HL-60 (cell line): ENCODE measurements around the gene LRRN2.

Source experiments
- DNase-seq, 2 experiments: peaks; one replicate each; pipeline ENCODE4 v3.0.0-alpha.2; 2010 to 2020; ENCODE audit warnings: low read depth in 1 of 2, low spot score in 1 of 2
- H3K27ac ChIP-seq: fragments of 250-450 bp; sonication (Bioruptor Pico); replicated peaks from 2 replicates; pipeline ENCODE4 v1.5.1; 2020; ENCODE audit warnings: mild to moderate bottlenecking, moderate library complexity
- H3K27me3 ChIP-seq: fragments of 250-450 bp; sonication (Bioruptor Pico); 2 replicates; pipeline ENCODE4 v1.5.1; 2021; ENCODE audit warnings: mild to moderate bottlenecking, moderate library complexity; ENCODE audit not compliant: insufficient read depth, poor library complexity, severe bottlenecking
- H3K4me3 ChIP-seq: replicated peaks from 2 replicates; pipeline ENCODE4 v1.5.1; 2011; ENCODE audit warnings: mild to moderate bottlenecking, control low read depth, low read length; ENCODE audit not compliant: insufficient read depth
- GABPA ChIP-seq: IDR thresholded peaks from 2 replicates; pipeline ENCODE4 v1.6.1; 2012; ENCODE audit warnings: low read depth
- POLR2AphosphoS5 ChIP-seq: IDR thresholded peaks from 2 replicates; pipeline ENCODE4 v1.6.1; 2012; ENCODE audit warnings: low read depth
- SPI1 ChIP-seq: IDR thresholded peaks from 2 replicates; pipeline ENCODE4 v1.6.1; 2012; ENCODE audit warnings: low read depth, mild to moderate bottlenecking, borderline replicate concordance
- TF ChIP-seq, protein P1 (sequence below): IDR thresholded peaks from 2 replicates; pipeline ENCODE4 v1.6.1; 2012; ENCODE audit warnings: low read depth; ENCODE audit not compliant: insufficient replicate concordance
- TF ChIP-seq, protein P2 (sequence below): IDR thresholded peaks from one replicate; pipeline ENCODE4 v1.5.1; 2011; ENCODE audit warnings: low read length, control low read depth, inconsistent platforms; ENCODE audit not compliant: insufficient read depth

Gene LRRN2

DNA sequence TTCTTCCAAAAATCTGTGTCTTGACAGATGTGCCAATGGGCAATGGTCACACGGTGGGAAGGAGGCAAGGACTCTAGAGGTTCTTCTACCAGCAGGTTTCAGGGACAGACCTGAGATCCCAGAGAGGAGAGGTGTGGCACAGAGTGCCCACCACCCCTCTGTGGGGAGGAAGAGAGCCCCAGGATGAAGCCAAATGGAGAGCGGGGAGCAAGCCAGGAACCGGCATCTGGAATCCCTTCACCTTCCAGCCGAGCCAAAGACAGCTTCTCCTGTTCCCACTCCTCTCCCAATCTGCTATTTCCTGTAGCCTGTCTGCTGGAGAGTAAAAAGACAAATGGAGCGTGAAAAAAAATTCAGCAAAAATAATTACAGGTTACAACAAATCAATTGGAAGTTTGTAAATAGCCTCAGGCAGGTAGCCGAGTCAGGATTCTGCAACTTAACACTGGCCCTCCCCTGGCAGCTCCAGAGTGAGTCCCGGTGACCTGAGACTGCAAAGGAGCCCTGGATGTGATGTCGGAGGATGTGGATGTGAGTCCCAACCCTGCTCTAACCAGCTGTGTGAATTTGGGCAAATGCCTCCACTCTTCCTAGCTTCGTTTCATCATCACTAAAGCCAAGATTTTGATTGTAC, 45.4 kb upstream of the LRRN2 start:
- no peak for TF ChIP-seq POLR2AphosphoS5
- TF ChIP-seq, protein P1, sequence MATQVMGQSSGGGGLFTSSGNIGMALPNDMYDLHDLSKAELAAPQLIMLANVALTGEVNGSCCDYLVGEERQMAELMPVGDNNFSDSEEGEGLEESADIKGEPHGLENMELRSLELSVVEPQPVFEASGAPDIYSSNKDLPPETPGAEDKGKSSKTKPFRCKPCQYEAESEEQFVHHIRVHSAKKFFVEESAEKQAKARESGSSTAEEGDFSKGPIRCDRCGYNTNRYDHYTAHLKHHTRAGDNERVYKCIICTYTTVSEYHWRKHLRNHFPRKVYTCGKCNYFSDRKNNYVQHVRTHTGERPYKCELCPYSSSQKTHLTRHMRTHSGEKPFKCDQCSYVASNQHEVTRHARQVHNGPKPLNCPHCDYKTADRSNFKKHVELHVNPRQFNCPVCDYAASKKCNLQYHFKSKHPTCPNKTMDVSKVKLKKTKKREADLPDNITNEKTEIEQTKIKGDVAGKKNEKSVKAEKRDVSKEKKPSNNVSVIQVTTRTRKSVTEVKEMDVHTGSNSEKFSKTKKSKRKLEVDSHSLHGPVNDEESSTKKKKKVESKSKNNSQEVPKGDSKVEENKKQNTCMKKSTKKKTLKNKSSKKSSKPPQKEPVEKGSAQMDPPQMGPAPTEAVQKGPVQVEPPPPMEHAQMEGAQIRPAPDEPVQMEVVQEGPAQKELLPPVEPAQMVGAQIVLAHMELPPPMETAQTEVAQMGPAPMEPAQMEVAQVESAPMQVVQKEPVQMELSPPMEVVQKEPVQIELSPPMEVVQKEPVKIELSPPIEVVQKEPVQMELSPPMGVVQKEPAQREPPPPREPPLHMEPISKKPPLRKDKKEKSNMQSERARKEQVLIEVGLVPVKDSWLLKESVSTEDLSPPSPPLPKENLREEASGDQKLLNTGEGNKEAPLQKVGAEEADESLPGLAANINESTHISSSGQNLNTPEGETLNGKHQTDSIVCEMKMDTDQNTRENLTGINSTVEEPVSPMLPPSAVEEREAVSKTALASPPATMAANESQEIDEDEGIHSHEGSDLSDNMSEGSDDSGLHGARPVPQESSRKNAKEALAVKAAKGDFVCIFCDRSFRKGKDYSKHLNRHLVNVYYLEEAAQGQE, result no peak
- TF ChIP-seq SPI1, result no peak
- Histone ChIP-seq H3K27me3 (peaks cover 10% of the 10 kb centered on the region), H3K4me3 (no peak overlapping the region), H3K27ac (no peak overlapping the region)
- DNase-seq, result no peak

GRCh38 chr1:204729516-204729915, 44.0 kb upstream of the LRRN2 start:
- peaks cover 7% of the 10 kb centered on the region for H3K27me3 ChIP-seq
- no peak for DNase-seq
- H3K4me3 ChIP-seq, result no peak overlapping the region
- H3K27ac ChIP-seq, result no peak overlapping the region
- TF ChIP-seq POLR2AphosphoS5, result no peak
- TF ChIP-seq, protein P1, result no peak
- no peak for TF ChIP-seq SPI1
- TF ChIP-seq GABPA, result no peak
- TF ChIP-seq, protein P2, sequence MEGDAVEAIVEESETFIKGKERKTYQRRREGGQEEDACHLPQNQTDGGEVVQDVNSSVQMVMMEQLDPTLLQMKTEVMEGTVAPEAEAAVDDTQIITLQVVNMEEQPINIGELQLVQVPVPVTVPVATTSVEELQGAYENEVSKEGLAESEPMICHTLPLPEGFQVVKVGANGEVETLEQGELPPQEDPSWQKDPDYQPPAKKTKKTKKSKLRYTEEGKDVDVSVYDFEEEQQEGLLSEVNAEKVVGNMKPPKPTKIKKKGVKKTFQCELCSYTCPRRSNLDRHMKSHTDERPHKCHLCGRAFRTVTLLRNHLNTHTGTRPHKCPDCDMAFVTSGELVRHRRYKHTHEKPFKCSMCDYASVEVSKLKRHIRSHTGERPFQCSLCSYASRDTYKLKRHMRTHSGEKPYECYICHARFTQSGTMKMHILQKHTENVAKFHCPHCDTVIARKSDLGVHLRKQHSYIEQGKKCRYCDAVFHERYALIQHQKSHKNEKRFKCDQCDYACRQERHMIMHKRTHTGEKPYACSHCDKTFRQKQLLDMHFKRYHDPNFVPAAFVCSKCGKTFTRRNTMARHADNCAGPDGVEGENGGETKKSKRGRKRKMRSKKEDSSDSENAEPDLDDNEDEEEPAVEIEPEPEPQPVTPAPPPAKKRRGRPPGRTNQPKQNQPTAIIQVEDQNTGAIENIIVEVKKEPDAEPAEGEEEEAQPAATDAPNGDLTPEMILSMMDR, result no peak

DNA sequence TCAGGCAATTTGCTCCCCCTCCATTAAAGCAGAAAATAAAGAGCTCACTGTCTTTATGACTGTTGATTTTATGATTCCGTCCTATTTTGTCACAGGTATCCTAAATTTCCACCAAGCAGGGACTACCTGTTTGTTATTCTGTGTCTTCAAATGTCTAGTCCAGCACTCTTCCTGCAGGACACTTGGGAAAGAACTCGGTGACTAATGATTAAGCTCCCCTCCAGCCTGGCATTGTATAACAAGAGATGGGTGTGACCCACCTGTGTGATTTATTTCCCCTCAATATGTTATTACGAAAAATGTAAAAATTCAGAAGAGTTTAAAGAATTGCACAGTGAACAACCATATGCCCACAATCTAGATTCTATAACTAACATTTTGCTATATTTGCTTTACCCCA, 42.9 kb upstream of the LRRN2 start:
- DNase-seq, result no peak
- TF ChIP-seq POLR2AphosphoS5 (no peak), GABPA (no peak), SPI1 (no peak)
- TF ChIP-seq, protein P1, result no peak
- TF ChIP-seq, protein P2, result no peak
- Histone ChIP-seq H3K27me3 (peaks cover 7% of the 10 kb centered on the region), H3K4me3 (no peak overlapping the region), H3K27ac (no peak overlapping the region)
